ENCODE results near the gene CPZ. TPM values are rescaled to one million over a fixed set of nuclear protein-coding genes. Genes with fewer than 3 reads are reported as not detected.

Gene CPZ
- total RNA-seq, 3 donors from 2014 or later, result not detected

GRCh38 chr4:8582016-8582415, 10.5 kb upstream of the CPZ start:
- no peaks in the 10 kb centered on the region for H3K9me3 Mint-ChIP-seq
- peaks cover 20% of the 10 kb centered on the region for H3K27me3 Mint-ChIP-seq (ENCODE audit: low read depth)
- ATAC-seq (no peak), DNase-seq (no peak)
- no peaks in the 10 kb centered on the region for H3K36me3 Mint-ChIP-seq (ENCODE audit: insufficient read depth)
- H3K4me3 Mint-ChIP-seq, result no peak overlapping the region
- no peaks in the 10 kb centered on the region for H3K4me1 Mint-ChIP-seq (ENCODE audit: low read depth)

DNA sequence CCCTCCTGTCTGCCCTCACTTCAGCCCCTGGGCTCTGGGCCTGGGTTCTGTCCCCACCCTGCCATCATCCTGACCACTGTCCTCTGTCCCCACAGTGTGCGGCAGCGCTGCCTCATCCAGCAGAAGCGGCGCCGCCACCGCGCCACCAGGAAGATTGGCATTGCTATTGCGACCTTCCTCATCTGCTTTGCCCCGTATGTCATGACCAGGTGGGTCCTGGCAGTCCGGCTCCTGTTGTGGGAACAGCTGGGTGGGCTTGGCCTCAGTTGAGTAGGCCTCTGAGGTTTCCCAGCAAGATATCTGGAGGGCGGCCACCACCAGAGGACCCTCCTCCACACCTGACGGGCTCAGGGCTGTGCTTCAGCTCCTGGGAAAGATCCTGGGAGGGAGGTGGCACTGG, 10.1 kb upstream of the CPZ start:
- no peaks in the 10 kb centered on the region for H3K9me3 Mint-ChIP-seq

DNA sequence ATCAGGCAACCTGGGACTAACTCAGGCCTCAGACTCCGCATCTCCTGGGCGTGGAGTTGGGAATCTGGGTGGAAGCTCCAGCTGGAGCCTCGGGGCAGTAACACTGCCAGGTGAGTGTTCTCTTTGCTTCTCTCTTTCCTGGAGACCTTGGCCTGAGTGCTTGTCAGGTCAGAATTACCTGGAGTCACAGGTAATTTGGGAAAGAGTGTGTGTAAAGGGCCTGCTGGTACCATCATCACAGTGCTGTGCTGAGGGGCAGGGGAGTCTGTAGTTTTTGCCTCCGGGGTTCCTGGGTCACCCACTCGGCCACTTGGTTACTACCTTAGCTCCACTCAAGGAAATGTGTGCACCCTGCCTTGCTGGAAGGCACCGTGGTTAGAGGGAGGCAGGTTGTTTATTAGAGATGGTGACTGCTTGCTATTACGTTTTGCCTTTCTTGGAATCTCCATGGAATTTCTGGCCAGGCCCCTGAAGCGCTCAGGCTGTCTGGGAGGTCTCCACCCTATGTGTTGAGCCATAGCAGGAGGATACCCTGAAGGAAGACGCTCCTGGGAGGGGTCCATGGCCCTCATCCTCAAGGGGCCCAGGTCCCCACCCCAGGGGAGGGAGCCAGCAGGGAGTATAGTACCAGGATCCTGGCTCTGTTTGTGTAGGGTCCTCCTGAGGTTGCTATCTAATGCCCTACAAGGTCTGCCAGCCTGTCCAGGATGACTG, 9.5 kb upstream of the CPZ start:
- Mint-ChIP-seq H3K27me3 (ENCODE audit: low read depth) (peaks cover 18% of the 10 kb centered on the region), H3K36me3 (ENCODE audit: insufficient read depth) (no peaks in the 10 kb centered on the region), H3K9me3 (no peaks in the 10 kb centered on the region), H3K4me3 (no peak overlapping the region), H3K4me1 (ENCODE audit: low read depth) (no peaks in the 10 kb centered on the region)
- DNase-seq (no peak), ATAC-seq (no peak)

More for the DNA sequence above, 10.1 kb upstream of the CPZ start:
- Mint-ChIP-seq H3K27me3 (ENCODE audit: low read depth) (peaks cover 20% of the 10 kb centered on the region), H3K4me3 (no peak overlapping the region), H3K36me3 (ENCODE audit: insufficient read depth) (no peaks in the 10 kb centered on the region), H3K4me1 (ENCODE audit: low read depth) (no peaks in the 10 kb centered on the region)
- DNase-seq (no peak), ATAC-seq (no peak)

DNA sequence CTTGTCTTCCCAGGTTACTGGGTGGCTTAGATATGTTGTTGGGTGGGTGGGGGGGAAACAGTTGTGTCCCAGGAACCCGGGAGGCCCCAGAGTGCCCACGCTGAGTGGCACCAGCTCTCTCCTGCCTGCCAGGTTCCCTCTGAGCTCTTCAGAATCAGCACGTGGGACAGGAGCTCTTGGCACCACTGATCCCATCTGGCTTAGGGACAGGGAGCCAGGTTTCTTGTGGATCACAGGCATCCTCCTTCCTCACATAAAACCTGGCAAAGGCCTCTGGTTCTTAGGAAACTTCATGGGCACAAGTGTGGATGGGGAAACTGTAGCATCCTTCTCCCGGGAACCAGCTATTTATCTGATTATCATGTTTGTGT, 8.9 kb upstream of the CPZ start:
- ATAC-seq, result no peak
- no peaks in the 10 kb centered on the region for H3K9me3 Mint-ChIP-seq
- no peaks in the 10 kb centered on the region for H3K4me1 Mint-ChIP-seq (ENCODE audit: low read depth)
- no peak overlapping the region for H3K4me3 Mint-ChIP-seq
- peaks cover 20% of the 10 kb centered on the region for H3K27me3 Mint-ChIP-seq (ENCODE audit: low read depth)
- DNase-seq, result peak; percentile 1
- no peaks in the 10 kb centered on the region for H3K36me3 Mint-ChIP-seq (ENCODE audit: insufficient read depth)

DNA sequence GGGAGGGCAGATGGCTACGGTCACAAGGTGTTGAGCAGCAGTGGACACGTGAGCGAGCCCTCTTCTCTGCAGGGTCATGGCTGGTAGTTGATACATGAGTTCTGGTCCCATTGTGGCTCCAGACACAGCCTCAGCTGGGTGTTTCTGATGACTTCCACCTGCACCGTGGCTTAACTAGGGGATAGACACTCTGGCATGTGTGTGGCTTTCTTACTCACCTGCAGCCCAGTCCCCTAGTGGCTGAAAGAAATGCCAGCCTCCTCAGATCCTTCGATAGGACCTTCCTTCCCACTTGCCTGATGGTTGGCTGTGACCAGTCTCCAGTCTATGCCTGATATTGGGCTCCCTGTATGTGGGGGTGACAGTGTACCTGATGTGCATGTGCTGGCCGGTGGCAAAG, 7.4 kb upstream of the CPZ start:
- no peaks in the 10 kb centered on the region for H3K4me1 Mint-ChIP-seq (ENCODE audit: low read depth)
- no peaks in the 10 kb centered on the region for H3K9me3 Mint-ChIP-seq
- H3K36me3 Mint-ChIP-seq (ENCODE audit: insufficient read depth), result no peaks in the 10 kb centered on the region
- no peak for ATAC-seq
- no peak overlapping the region for H3K4me3 Mint-ChIP-seq
- peaks cover 12% of the 10 kb centered on the region for H3K27me3 Mint-ChIP-seq (ENCODE audit: low read depth)
- DNase-seq, result no peak

- Mint-ChIP-seq H3K9me3 (no peaks in the 10 kb centered on the region), H3K27me3 (ENCODE audit: low read depth) (peaks cover 17% of the 10 kb centered on the region), H3K36me3 (ENCODE audit: insufficient read depth) (no peaks in the 10 kb centered on the region), H3K4me1 (ENCODE audit: low read depth) (no peaks in the 10 kb centered on the region), H3K4me3 (no peak overlapping the region)
- no peak for ATAC-seq
- no peak for DNase-seq
These were observed 6.8 kb upstream of the CPZ start for GRCh38 chr4:8585721-8586212.

DNA sequence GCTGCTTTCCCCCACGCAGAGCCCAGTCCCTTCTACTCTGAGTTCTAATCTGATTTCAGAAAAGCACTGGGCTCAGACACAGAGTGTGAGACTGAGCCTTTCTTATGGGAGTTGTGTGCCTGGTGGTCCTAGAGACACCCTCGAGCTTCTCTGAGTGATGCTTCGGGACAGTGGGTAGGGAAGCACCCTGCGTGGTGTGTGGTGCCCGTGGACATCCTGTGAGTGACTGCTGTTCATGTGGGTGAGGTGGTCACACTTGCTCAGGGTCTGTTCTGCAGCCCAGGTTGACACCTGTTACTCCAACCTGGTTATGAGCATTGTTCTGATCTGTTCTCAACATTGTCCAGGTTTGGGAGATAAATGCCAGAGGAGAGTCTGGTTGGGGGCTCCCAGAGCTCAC, 6.3 kb upstream of the CPZ start:
- no peak for DNase-seq
- Mint-ChIP-seq H3K27me3 (ENCODE audit: low read depth) (peaks cover 21% of the 10 kb centered on the region), H3K4me3 (no peak overlapping the region), H3K36me3 (ENCODE audit: insufficient read depth) (no peaks in the 10 kb centered on the region), H3K4me1 (ENCODE audit: low read depth) (no peaks in the 10 kb centered on the region), H3K9me3 (no peaks in the 10 kb centered on the region)
- ATAC-seq, result no peak

GRCh38 chr4:8586671-8587468, 5.7 kb upstream of the CPZ start:
- ATAC-seq, result no peak

GRCh38 chr4:8587469-8588195, 4.9 kb upstream of the CPZ start:
- Mint-ChIP-seq H3K4me3 (no peak overlapping the region), H3K27me3 (ENCODE audit: low read depth) (peaks cover 27% of the 10 kb centered on the region), H3K9me3 (no peaks in the 10 kb centered on the region), H3K4me1 (ENCODE audit: low read depth) (no peaks in the 10 kb centered on the region), H3K36me3 (ENCODE audit: insufficient read depth) (no peaks in the 10 kb centered on the region)
- ATAC-seq (no peak), DNase-seq (no peak)

More at GRCh38 chr4:8586671-8587468, 5.7 kb upstream of the CPZ start:
- H3K4me3 Mint-ChIP-seq, result no peak overlapping the region
- H3K36me3 Mint-ChIP-seq (ENCODE audit: insufficient read depth), result no peaks in the 10 kb centered on the region
- peaks cover 27% of the 10 kb centered on the region for H3K27me3 Mint-ChIP-seq (ENCODE audit: low read depth)
- peak; percentile 2 for DNase-seq
- no peaks in the 10 kb centered on the region for H3K9me3 Mint-ChIP-seq
- H3K4me1 Mint-ChIP-seq (ENCODE audit: low read depth), result no peaks in the 10 kb centered on the region

- Mint-ChIP-seq H3K9me3 (no peaks in the 10 kb centered on the region), H3K4me1 (ENCODE audit: low read depth) (no peaks in the 10 kb centered on the region), H3K36me3 (ENCODE audit: insufficient read depth) (no peaks in the 10 kb centered on the region), H3K27me3 (ENCODE audit: low read depth) (peaks cover 27% of the 10 kb centered on the region), H3K4me3 (no peak overlapping the region)
- DNase-seq, result no peak
- no peak for ATAC-seq
These were observed 4.4 kb upstream of the CPZ start for GRCh38 chr4:8588196-8588470.

- DNase-seq, result no peak
- no peak for ATAC-seq
- Mint-ChIP-seq H3K27me3 (ENCODE audit: low read depth) (peaks cover 31% of the 10 kb centered on the region), H3K9me3 (no peaks in the 10 kb centered on the region), H3K4me1 (ENCODE audit: low read depth) (no peaks in the 10 kb centered on the region), H3K4me3 (no peak overlapping the region), H3K36me3 (ENCODE audit: insufficient read depth) (no peaks in the 10 kb centered on the region)
These were observed 3.2 kb upstream of the CPZ start for GRCh38 chr4:8589336-8589735.

GRCh38 chr4:8589823-8590545, 2.6 kb upstream of the CPZ start:
- H3K4me3 Mint-ChIP-seq, result no peak overlapping the region
- no peak for ATAC-seq

GRCh38 chr4:8590546-8590880, 2.1 kb upstream of the CPZ start:
- no peaks in the 10 kb centered on the region for H3K4me1 Mint-ChIP-seq (ENCODE audit: low read depth)
- H3K4me3 Mint-ChIP-seq, result no peak overlapping the region
- H3K36me3 Mint-ChIP-seq (ENCODE audit: insufficient read depth), result no peaks in the 10 kb centered on the region
- H3K27me3 Mint-ChIP-seq (ENCODE audit: low read depth), result peaks cover 34% of the 10 kb centered on the region
- H3K9me3 Mint-ChIP-seq, result no peaks in the 10 kb centered on the region
- DNase-seq (no peak), ATAC-seq (no peak)

More at GRCh38 chr4:8589823-8590545, 2.6 kb upstream of the CPZ start:
- H3K9me3 Mint-ChIP-seq, result no peaks in the 10 kb centered on the region
- H3K4me1 Mint-ChIP-seq (ENCODE audit: low read depth), result no peaks in the 10 kb centered on the region
- DNase-seq, result no peak
- H3K27me3 Mint-ChIP-seq (ENCODE audit: low read depth), result peaks cover 33% of the 10 kb centered on the region
- no peaks in the 10 kb centered on the region for H3K36me3 Mint-ChIP-seq (ENCODE audit: insufficient read depth)

DNA sequence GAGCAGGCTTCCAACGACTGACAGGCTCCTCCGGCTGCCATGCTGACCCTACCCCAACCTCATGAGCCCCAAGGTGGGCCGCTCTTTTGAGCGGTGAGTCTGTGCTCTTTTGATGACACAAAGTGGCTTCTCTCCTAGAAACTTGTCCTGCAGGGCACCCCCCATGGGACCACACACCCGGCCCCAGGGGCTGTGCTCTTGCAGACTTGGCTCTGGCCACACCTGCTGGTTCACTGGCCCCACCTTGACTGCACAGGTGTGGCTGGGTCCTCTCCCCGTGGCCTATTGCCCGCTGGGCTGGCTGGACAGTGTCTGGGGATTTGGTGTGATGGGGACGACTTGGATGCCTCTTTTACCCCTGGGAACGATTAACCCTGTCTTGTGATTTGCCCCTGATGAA, 1.5 kb upstream of the CPZ start:
- ATAC-seq, result no peak
- Mint-ChIP-seq H3K36me3 (ENCODE audit: insufficient read depth) (no peaks in the 10 kb centered on the region), H3K4me1 (ENCODE audit: low read depth) (no peaks in the 10 kb centered on the region), H3K4me3 (no peak overlapping the region), H3K9me3 (no peaks in the 10 kb centered on the region), H3K27me3 (ENCODE audit: low read depth) (peaks cover 34% of the 10 kb centered on the region)
- DNase-seq, result no peak
